Measurements from ENCODE around the gene TPRG1.

TPRG1 gene

GRCh38 chr3:189363590-189364255 is 192.0 kb downstream of the TPRG1 start:
- no peak for DNase-seq

GRCh38 chr3:189365609-189366564 is 194.1 kb downstream of the TPRG1 start:
- no peak for DNase-seq

- DNase-seq, result no peak
Measured at GRCh38 chr3:189368384-189368783, 196.6 kb downstream of the TPRG1 start.

GRCh38 chr3:189369636-189370035 is 197.9 kb downstream of the TPRG1 start:
- no peak for DNase-seq

- no peak for DNase-seq
Measured at GRCh38 chr3:189372243-189372642, 200.5 kb downstream of the TPRG1 start.
